AG04449 (cell line): Measurements from ENCODE around the gene FAM168B.

Experiments used
- CTCF ChIA-PET: fragments of 350-600 bp; formaldehyde crosslinking; extraction: SDS; loops from one replicate; lab custom pipeline; 2021; ENCODE audit warnings: antibody characterized with exemption; lab: Yijun Ruan, JAX
- POLR2A ChIA-PET: fragments of 400-600, 350-600 bp; formaldehyde crosslinking; extraction: SDS; loops from one replicate; lab custom pipeline; 2020; ENCODE audit warnings: antibody characterized with exemption, inconsistent platforms; lab: Yijun Ruan, JAX
- DNase-seq: peaks from one replicate; pipeline ENCODE4 v3.0.0-alpha.2; 2010; ENCODE audit warnings: low read depth, low spot score
- H3K4me3 ChIP-seq: 2 replicates; pipeline ENCODE4 v1.5.1; 2011; ENCODE audit warnings: low read depth, mild to moderate bottlenecking, control low read depth, low read length
- CTCF ChIP-seq: IDR thresholded peaks from one replicate; pipeline ENCODE4 v1.5.1; 2011; ENCODE audit warnings: mild to moderate bottlenecking, moderate library complexity, low read length, control low read depth, inconsistent platforms; ENCODE audit not compliant: insufficient read depth; ENCODE audit errors: missing control alignments

The FAM168B gene

DNA sequence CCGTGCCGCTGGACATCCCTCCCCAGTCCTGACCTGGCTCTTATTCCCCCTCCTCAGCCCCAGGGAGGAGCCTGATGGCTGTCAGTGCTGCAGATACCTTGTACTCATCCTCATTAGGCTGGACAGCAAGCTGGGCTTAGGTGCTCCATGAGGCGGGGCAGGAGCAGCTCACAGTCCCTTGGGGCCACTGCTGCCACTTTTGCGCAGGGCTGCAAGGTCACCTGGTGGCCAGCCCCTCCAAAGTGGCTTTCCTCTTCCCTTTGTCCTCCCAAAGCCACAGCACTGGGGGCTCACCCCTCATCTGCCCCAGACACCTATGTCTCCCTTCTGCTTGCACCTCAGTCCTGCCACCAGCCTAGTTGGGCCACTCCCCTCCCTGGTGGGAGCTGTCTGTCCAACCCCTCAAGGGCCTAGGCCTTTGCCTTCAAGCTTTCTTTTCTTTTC, 60.8 kb downstream of the FAM168B start:
- no peak overlapping the region for H3K4me3 ChIP-seq
- POLR2A ChIA-PET = no interaction called here
- no peak for TF ChIP-seq CTCF
- CTCF ChIA-PET = interaction anchor here (1.0 kb wide), 1 partner anchor 13 kb away, joined by 3 read pairs; no protein-coding TSS in a partner anchor
- DNase-seq = no peak

GRCh38 chr2:131031875-131032274, 61.4 kb downstream of the FAM168B start:
- no peak for DNase-seq
- TF ChIP-seq CTCF = no peak
- ChIA-PET CTCF (interaction anchor here (1.0 kb wide), 1 partner anchor 12 kb away, joined by 3 read pairs; no protein-coding TSS in a partner anchor), POLR2A (no interaction called here)
- no peak overlapping the region for H3K4me3 ChIP-seq

DNA sequence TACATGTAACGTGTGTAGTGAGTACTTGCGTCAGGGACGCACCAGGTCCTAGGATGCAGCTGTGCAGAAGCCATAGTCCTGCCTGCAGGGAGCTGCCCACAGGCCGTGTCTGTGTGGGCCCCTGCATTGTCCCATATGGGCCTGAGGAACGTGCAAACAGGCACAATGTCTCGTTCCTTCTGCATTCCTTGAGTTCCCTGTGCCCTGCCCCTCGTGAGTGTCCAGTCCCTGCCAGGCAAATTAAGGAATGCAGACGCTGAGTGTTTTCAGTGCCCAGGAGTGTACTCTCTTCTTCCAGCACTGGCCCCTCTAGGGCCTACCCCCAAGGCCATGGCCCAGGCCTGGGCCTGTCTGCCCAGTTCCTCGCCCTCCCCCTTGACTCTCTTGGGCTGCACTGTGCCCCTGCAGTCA, 61.8 kb downstream of the FAM168B start:
- CTCF ChIA-PET = interaction anchor here (1.0 kb wide), 1 partner anchor 12 kb away, joined by 3 read pairs; no protein-coding TSS in a partner anchor
- TF ChIP-seq CTCF = no peak
- POLR2A ChIA-PET = no interaction called here
- no peak for DNase-seq
- H3K4me3 ChIP-seq = no peak overlapping the region

GRCh38 chr2:131030478-131030971, 62.7 kb downstream of the FAM168B start:
- no peak overlapping the region for H3K4me3 ChIP-seq
- DNase-seq = no peak
- CTCF ChIA-PET = no interaction called here
- TF ChIP-seq CTCF = no peak
- POLR2A ChIA-PET = no interaction called here

- H3K4me3 ChIP-seq = no peak overlapping the region
- no peak for DNase-seq
- POLR2A ChIA-PET = no interaction called here
- TF ChIP-seq CTCF = no peak
- CTCF ChIA-PET = no interaction called here
Measured at GRCh38 chr2:131029812-131030211, 63.4 kb downstream of the FAM168B start.

DNA sequence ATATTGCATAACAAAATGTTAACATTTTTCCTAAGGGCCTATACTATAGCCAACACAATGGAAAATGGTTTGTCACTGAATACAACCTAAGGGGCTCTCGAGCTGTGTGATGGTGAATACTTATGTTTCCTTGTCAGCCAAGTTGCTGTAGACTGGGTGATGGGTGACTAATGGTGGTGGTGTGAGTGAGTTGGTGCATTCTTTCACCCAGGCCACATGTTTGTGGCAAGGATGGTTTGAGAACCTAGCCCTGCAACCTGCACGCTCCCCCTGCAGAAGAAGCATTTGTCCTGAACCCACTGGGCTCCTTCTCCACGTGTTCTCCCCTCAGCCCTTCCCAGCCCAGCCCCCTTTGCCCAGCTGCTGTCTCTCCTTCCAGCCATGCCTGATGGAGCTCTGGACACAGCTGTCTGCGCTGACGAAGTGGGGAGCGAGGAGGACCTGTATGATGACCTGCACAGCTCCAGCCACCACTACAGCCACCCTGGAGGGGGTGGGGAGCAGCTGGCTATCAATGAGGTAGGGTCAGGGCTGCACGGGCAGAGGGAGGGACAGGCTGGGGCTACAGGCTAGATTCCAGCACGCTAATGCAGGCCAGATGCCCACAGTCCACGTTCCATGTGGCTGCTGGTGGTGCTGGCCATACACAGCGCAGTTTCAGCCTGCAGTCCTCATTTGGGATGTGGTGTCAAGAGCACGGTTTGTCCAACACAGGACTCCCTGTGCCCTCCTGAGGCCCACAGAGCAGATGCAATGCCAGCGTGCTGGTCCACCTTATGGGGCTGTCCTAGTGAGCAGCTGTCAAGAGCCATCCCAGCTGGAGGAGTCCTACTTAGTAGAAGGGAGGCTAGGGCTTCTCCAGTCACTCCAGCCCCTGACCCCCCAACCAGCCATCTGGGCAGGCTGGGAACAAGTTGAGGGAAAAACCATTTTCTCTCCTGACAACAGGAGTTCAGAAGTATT, 65.4 kb downstream of the FAM168B start:
- ChIA-PET POLR2A (no interaction called here), CTCF (no interaction called here)
- DNase-seq = no peak
- no peak for TF ChIP-seq CTCF
- H3K4me3 ChIP-seq = no peak overlapping the region
